Keratinocyte (primary cell): ENCODE results near the gene FNDC3A. TPM values are rescaled to one million over a fixed set of nuclear protein-coding genes. Genes with fewer than 3 reads are reported as not detected.

Experiments used
- DNase-seq: peaks from one replicate; pipeline ENCODE4 v3.0.0-alpha.2; 2011; ENCODE audit warnings: low read depth, missing footprints, low spot score
- FAIRE-seq: peaks from 2 replicates; lab custom pipeline; 2011; peaks lifted over from hg19 to GRCh38; lab: Jason Lieb, UNC
- H2AFZ ChIP-seq: 2 replicates; pipeline ENCODE4 v1.6.0; 2012; ENCODE audit warnings: low read length, control low read depth, inconsistent platforms; ENCODE audit not compliant: control insufficient read depth
- H3K27ac ChIP-seq: 2 replicates; pipeline ENCODE4 v1.5.1; 2011; ENCODE audit warnings: low read length; ENCODE audit not compliant: control insufficient read depth, insufficient read depth
- H3K27me3 ChIP-seq: 3 replicates; pipeline ENCODE4 v1.6.0; 2011; ENCODE audit warnings: low read length; ENCODE audit not compliant: control insufficient read depth, insufficient read depth; ENCODE audit errors: extremely low read depth
- H3K36me3 ChIP-seq, 2 experiments: 2 replicates in 1 of 2; 3 replicates in 1 of 2; pipeline ENCODE4 v1.5.1; 2011; ENCODE audit warnings: low read length in 2 of 2, mild to moderate bottlenecking in 1 of 2; ENCODE audit not compliant: control insufficient read depth in 2 of 2, insufficient read depth in 2 of 2; ENCODE audit errors: extremely low read depth in 1 of 2
- H3K4me1 ChIP-seq: 3 replicates; pipeline ENCODE4 v1.5.1; 2011; ENCODE audit warnings: low read length; ENCODE audit not compliant: control insufficient read depth, insufficient read depth; ENCODE audit errors: extremely low read depth
- H3K4me2 ChIP-seq: 3 replicates; pipeline ENCODE4 v1.6.0; 2011; ENCODE audit warnings: low read depth, low read length; ENCODE audit not compliant: control insufficient read depth, insufficient read depth; ENCODE audit errors: extremely low read depth
- H3K4me3 ChIP-seq, 3 experiments: fragments of 200-600 bp in 1 of 3; sonication (generic) in 1 of 3; 2 replicates in 2 of 3; 3 replicates in 1 of 3; pipeline ENCODE4 v1.5.1; 2011 to 2016; ENCODE audit warnings: low read length in 3 of 3, mild to moderate bottlenecking in 3 of 3, control low read depth in 2 of 3, inconsistent platforms in 1 of 3, low read depth in 1 of 3, mixed read lengths in 1 of 3, mixed run types in 1 of 3, moderate library complexity in 1 of 3; ENCODE audit not compliant: control insufficient read depth in 2 of 3, insufficient read depth in 2 of 3; ENCODE audit errors: extremely low read depth in 1 of 3
- H3K79me2 ChIP-seq: 2 replicates; pipeline ENCODE4 v1.6.0; 2012; ENCODE audit warnings: low read length; ENCODE audit not compliant: control insufficient read depth, insufficient read depth
- H3K9ac ChIP-seq: 3 replicates; pipeline ENCODE4 v1.6.0; 2011; ENCODE audit warnings: low read length; ENCODE audit not compliant: control insufficient read depth, insufficient read depth; ENCODE audit errors: extremely low read depth
- H3K9me1 ChIP-seq: 3 replicates; pipeline ENCODE4 v1.6.0; 2011; ENCODE audit warnings: low read length; ENCODE audit not compliant: control insufficient read depth, insufficient read depth; ENCODE audit errors: extremely low read depth
- H3K9me3 ChIP-seq: 2 replicates; pipeline ENCODE4 v1.5.1; 2012; ENCODE audit warnings: low read depth, low read length; ENCODE audit not compliant: control insufficient read depth
- H4K20me1 ChIP-seq: 3 replicates; pipeline ENCODE4 v1.6.0; 2011; ENCODE audit warnings: low read length; ENCODE audit not compliant: control insufficient read depth, insufficient read depth; ENCODE audit errors: extremely low read depth
- EZH2 ChIP-seq: IDR thresholded peaks from one replicate; pipeline ENCODE4 v1.6.1; 2012; ENCODE audit warnings: inconsistent platforms, mild to moderate bottlenecking, low read length, moderate library complexity
- dilution Hi-C: fragments of 300-500 bp; cut with MboI; formaldehyde crosslinking; loops from one replicate; pipeline ENCODE4 v1.7.0; 2020; ENCODE audit warnings: low sequenced_read_pairs; ENCODE audit not compliant: extremely low pct_ligation_motif_present
- polyA plus RNA-seq, 5 experiments: library from polyadenylated mRNA; depleted of rRNA in 3 of 5; stranded (reverse) in 3 of 5; stranded (forward) in 1 of 5; unstranded in 1 of 5; fragments of >200 nt; gene quantifications; 1 replicate in 1 of 5; 2 replicates in 3 of 5; 3 replicates in 1 of 5; pipeline versions ENCODE4 v1.2.1 to v1.2.3, GENCODE V29; 2011 to 2012; ENCODE audit warnings: missing spikeins in 2 of 5, low read depth in 1 of 5, low replicate concordance in 1 of 5
- TF ChIP-seq, protein P1 (sequence below), 3 experiments: IDR thresholded peaks in 1 of 3; conservative IDR thresholded peaks in 1 of 3; optimal IDR thresholded peaks in 1 of 3; 2 replicates in 2 of 3; 3 replicates in 1 of 3; pipeline versions ENCODE3 to v1.5.1; 2011; ENCODE audit warnings: low read length in 3 of 3, mild to moderate bottlenecking in 3 of 3, moderate library complexity in 2 of 3, control low read depth in 1 of 3, inconsistent platforms in 1 of 3; ENCODE audit not compliant: insufficient read depth in 2 of 3; ENCODE audit errors: extremely low read depth in 1 of 3

FNDC3A gene
- polyA plus RNA-seq, 1 donor (not counting 4 experiments of a cell fraction or from before 2014, with no cell fraction given): 28.4 TPM

DNA sequence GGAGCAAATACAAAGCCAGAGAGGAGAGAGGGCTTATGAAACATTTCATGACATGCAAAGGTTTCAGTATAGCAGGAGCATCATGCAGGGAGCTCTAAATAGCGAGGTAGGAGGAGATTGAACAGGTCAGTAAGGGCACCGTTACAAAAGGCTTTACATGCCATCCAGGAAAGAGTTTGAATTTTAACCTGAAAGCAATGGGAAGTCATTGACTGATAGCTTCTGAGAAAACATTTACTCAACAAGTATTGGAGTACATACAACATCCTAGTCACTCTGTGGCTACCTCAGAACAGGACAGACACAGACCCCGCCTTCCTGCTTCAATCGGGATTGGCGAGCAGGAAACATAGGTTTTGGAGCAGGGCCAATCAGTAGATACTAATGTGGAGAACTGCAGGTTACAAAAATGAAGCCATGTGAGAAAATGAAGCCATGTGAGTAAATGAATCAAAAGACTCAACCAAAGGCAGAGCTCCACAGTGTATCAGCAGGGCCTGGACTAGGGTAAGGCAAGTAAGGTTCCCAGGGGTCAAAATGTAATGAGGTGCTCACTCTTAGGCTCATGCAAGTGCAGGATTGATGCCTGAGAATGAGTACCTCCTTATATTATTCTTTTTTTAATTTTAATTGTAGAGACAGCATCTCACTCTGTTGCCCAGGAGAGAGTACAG, 46.8 kb upstream of the FNDC3A start:
- Histone ChIP-seq H4K20me1 (no peaks in the 10 kb centered on the region), H3K27ac (no peak overlapping the region), H3K79me2 (no peaks in the 10 kb centered on the region), H2AFZ (no peak overlapping the region), H3K9ac (no peak overlapping the region), H3K4me3 (no peak overlapping the region), H3K4me1 (no peaks in the 10 kb centered on the region), H3K4me2 (no peak overlapping the region), H3K9me1 (no peaks in the 10 kb centered on the region), H3K9me3 (no peaks in the 10 kb centered on the region), H3K36me3 (no peaks in the 10 kb centered on the region), H3K27me3 (peaks cover 7% of the 10 kb centered on the region)
- DNase-seq: no peak
- dilution Hi-C loops: no loop called here
- TF ChIP-seq, protein P1, sequence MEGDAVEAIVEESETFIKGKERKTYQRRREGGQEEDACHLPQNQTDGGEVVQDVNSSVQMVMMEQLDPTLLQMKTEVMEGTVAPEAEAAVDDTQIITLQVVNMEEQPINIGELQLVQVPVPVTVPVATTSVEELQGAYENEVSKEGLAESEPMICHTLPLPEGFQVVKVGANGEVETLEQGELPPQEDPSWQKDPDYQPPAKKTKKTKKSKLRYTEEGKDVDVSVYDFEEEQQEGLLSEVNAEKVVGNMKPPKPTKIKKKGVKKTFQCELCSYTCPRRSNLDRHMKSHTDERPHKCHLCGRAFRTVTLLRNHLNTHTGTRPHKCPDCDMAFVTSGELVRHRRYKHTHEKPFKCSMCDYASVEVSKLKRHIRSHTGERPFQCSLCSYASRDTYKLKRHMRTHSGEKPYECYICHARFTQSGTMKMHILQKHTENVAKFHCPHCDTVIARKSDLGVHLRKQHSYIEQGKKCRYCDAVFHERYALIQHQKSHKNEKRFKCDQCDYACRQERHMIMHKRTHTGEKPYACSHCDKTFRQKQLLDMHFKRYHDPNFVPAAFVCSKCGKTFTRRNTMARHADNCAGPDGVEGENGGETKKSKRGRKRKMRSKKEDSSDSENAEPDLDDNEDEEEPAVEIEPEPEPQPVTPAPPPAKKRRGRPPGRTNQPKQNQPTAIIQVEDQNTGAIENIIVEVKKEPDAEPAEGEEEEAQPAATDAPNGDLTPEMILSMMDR (optimal IDR thresholded peaks at IDR 0.05 in 1 of 3, IDR thresholded peaks at IDR 0.05 in 1 of 3, conservative IDR thresholded peaks at IDR 0.05 in 1 of 3; ENCODE audit: extremely low read depth in 1 of 3, insufficient read depth in 2 of 3, low read length in 3 of 3): no peak
- TF ChIP-seq EZH2: no peak
- no peak for FAIRE-seq

DNA sequence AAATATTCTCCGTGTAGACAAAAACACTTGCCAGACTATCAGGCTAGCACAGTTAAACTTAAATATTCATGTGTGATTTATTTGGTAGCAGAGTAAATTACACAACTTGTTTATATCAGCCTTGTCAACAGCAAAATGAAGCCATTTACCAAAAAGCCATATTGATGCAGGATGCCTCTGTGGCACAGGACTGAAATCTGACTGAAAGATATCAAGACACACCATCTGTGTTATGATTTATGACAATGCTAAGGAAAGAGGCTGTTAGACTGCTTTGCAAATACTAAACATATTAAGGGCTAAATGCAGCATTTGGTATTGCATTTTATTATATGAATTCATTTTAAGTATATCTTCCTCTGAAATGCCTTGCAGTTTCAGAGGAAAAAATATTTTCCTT, 44.8 kb upstream of the FNDC3A start:
- Histone ChIP-seq H3K27me3 (peaks cover 4% of the 10 kb centered on the region), H3K4me1 (no peaks in the 10 kb centered on the region), H3K79me2 (no peaks in the 10 kb centered on the region), H3K9me3 (no peaks in the 10 kb centered on the region), H3K9ac (no peak overlapping the region), H3K36me3 (no peaks in the 10 kb centered on the region), H2AFZ (no peak overlapping the region), H3K27ac (no peak overlapping the region), H3K9me1 (no peaks in the 10 kb centered on the region), H4K20me1 (no peaks in the 10 kb centered on the region), H3K4me2 (no peak overlapping the region), H3K4me3 (no peak overlapping the region)
- FAIRE-seq (no peak), DNase-seq (no peak)
- dilution Hi-C loops: no loop called here
- TF ChIP-seq EZH2: no peak
- TF ChIP-seq, protein P1 (optimal IDR thresholded peaks at IDR 0.05 in 1 of 3, IDR thresholded peaks at IDR 0.05 in 1 of 3, conservative IDR thresholded peaks at IDR 0.05 in 1 of 3; ENCODE audit: extremely low read depth in 1 of 3, insufficient read depth in 2 of 3, low read length in 3 of 3): no peak
